K562 (cell line): ENCODE data around the gene FAM168B. TPM values are rescaled to one million over a fixed set of nuclear protein-coding genes. Genes with fewer than 3 reads are reported as not detected.

Experiments used
- CC2D1A ChIP-seq: fragments of 450-650 bp; IDR thresholded peaks from 2 replicates; pipeline ENCODE4 v1.6.1; 2017; ENCODE audit warnings: mild to moderate bottlenecking
- CCAR2 ChIP-seq: fragments of 200-400 bp; formaldehyde crosslinking; IDR thresholded peaks from 2 replicates; pipeline ENCODE4 v1.6.1; 2017; ENCODE audit warnings: mild to moderate bottlenecking, low read depth, low read length
- CHD7 ChIP-seq: fragments of 200-600 bp; sonication (generic); IDR thresholded peaks from one replicate; pipeline ENCODE4 v1.6.1; 2012; ENCODE audit warnings: mild to moderate bottlenecking, low read depth, low read length, inconsistent platforms
- CLOCK ChIP-seq: fragments of 250-450 bp; sonication (Bioruptor Pico); IDR thresholded peaks from 2 replicates; pipeline ENCODE4 v1.4.0; 2020; ENCODE audit warnings: mild to moderate bottlenecking, moderate library complexity, borderline replicate concordance
- EGR1 ChIP-seq: fragments of 450-650 bp; conservative IDR thresholded peaks from 2 replicates; pipeline ENCODE4 v1.6.1; 2017; ENCODE audit warnings: mild to moderate bottlenecking
- KAT7 ChIP-seq: sonication (generic); formaldehyde crosslinking; IDR thresholded peaks from 2 replicates; pipeline ENCODE4 v1.8.0; 2022; ENCODE audit warnings: missing genetic modification reagents, mild to moderate bottlenecking, borderline replicate concordance
- MBD1 ChIP-seq: fragments of 250-450 bp; sonication (Bioruptor Pico); IDR thresholded peaks from 2 replicates; pipeline ENCODE4 v1.8.0; 2022; ENCODE audit warnings: inconsistent platforms
- MECOM ChIP-seq: fragments of 250-450 bp; sonication (Bioruptor Pico); IDR thresholded peaks from 2 replicates; pipeline ENCODE4 v1.8.0; 2022; ENCODE audit warnings: inconsistent platforms
- POLR2B ChIP-seq: fragments of 450-650 bp; IDR thresholded peaks from 2 replicates; pipeline ENCODE4 v1.6.1; 2018; ENCODE audit warnings: low read depth; ENCODE audit not compliant: partially characterized antibody
- POU5F1 ChIP-seq: fragments of 150-350 bp; IDR thresholded peaks from 2 replicates; pipeline ENCODE4 v1.6.1; 2014; ENCODE audit warnings: borderline replicate concordance, low read length, low read depth, mild to moderate bottlenecking; ENCODE audit not compliant: partially characterized antibody
- SIN3A ChIP-seq, 2 experiments: fragments of 150-350 bp in 1 of 2; IDR thresholded peaks; 2 replicates each; pipeline ENCODE4 v1.6.1; 2011 to 2016; ENCODE audit warnings: borderline replicate concordance in 2 of 2, low read depth in 2 of 2, low read length in 2 of 2, mild to moderate bottlenecking in 2 of 2, moderate library complexity in 2 of 2; ENCODE audit not compliant: control insufficient read depth in 1 of 2
- polyA plus RNA-seq, 8 experiments: library from polyadenylated mRNA; depleted of rRNA in 4 of 8; stranded (reverse) in 5 of 8; unstranded in 3 of 8; fragments of >200 nt; fragmentation: Nextera tagmentation in 2 of 8; fragmentation: Illumina TruSeq in 1 of 8; extraction: Ambion mirVana in 2 of 8; extraction: Trizol in 1 of 8; gene quantifications; 2 replicates each; pipeline versions ENCODE4 v1.2.1 to v1.2.3, GENCODE V29; 2011 to 2014; ENCODE audit warnings: inconsistent platforms in 1 of 8, missing spikeins in 1 of 8
- total RNA-seq, 7 experiments: library from RNA; depleted of rRNA in 6 of 7; stranded (reverse); fragments of >200 nt in 6 of 7; fragmentation: Illumina TruSeq in 2 of 7; extraction: Trizol in 2 of 7; gene quantifications; 2 replicates each; pipeline versions ENCODE4 v1.2.1 to v1.2.3, GENCODE V29; 2011 to 2021; ENCODE audit warnings: low replicate concordance in 1 of 7

Gene FAM168B
- total and polyA plus RNA-seq, 9 of the 15 experiments (the other 6 are each of a cell fraction or from before 2014, with no cell fraction given): 3.3 to 76.0 (median 46.1) TPM

- no peak for TF ChIP-seq MBD1 (CRISPR knock-in tag)
- TF ChIP-seq POLR2B: no peak
- TF ChIP-seq KAT7: no peak
- TF ChIP-seq SIN3A (IDR thresholded peaks at IDR 0.05; ENCODE audit: borderline replicate concordance in 2 of 2, control insufficient read depth in 1 of 2, low read depth in 2 of 2, low read length in 2 of 2): no peak
- no peak for TF ChIP-seq CC2D1A
- TF ChIP-seq EGR1: no peak
- no peak for TF ChIP-seq CCAR2
- no peak for TF ChIP-seq MECOM (CRISPR knock-in tag)
- no peak for TF ChIP-seq CLOCK (CRISPR knock-in tag)
- TF ChIP-seq CHD7: no peak
- no peak for TF ChIP-seq POU5F1
- TF ChIP-seq, all 486 proteins: peak for 0
These were observed 34.7 kb upstream of the FAM168B start (continued) for GRCh38 chr2:131127981-131128380.
